ENCODE data around the gene CELSR1. TPM values are rescaled to one million over a fixed set of nuclear protein-coding genes. Genes with fewer than 3 reads are reported as not detected.

CELSR1 gene
- total RNA-seq, 1 experiment from 2014 or later, result 14.2 TPM

DNA sequence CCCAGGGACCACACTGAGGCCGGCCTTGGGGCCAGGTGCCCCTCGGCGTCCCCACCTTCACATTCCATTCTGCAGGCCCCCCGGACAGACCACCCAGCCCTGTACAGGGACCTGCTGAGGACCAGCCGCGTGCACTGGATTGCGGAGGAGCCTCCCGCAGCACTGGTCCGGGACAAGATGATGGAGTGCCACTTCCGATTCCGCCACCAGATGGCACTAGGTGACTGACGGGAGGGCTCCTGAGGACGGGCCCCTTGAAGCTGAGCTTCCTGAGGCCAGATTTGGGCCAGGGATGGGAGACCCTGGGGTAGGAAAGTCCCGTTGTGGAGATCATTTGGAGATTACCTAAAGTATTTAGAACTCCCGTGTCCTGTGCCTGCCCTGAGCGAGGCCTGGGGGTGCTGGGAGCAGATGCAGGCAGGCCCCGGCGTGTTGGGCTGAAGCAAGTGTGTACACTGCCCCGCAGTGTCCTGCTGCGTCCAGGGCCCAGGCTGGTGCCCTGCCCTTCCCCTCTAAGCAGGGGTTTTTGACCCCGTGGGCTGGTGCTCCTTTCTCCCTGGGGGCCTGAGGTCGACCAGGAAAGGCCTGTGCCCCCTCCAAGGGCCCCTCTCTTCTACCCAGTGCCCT lies 181.9 kb downstream of the CELSR1 start:
- Histone ChIP-seq H3K4me3 (ENCODE audit: low read length) (no peak overlapping the region), H3K27me3 (ENCODE audit: low read length) (no peaks in the 10 kb centered on the region), H3K4me2 (ENCODE audit: low read length) (no peak overlapping the region), H3K9ac (ENCODE audit: low read length) (no peak overlapping the region), H3K4me1 (ENCODE audit: insufficient read depth, low read length) (peaks cover 4% of the 10 kb centered on the region; the same call in 1 of the 2 replicates), H3K9me2 (replicated peaks; ENCODE audit: low read length) (no peaks in the 10 kb centered on the region), H3K36me3 (ENCODE audit: low read depth, low read length) (peaks cover 15% of the 10 kb centered on the region), H3K27ac (ENCODE audit: low read length) (no peak overlapping the region), H2AFZ (ENCODE audit: low read length) (no peak overlapping the region), H3F3A (ENCODE audit: low read length, unreplicated experiment) (no peaks in the 10 kb centered on the region), H4K20me1 (ENCODE audit: low read length) (no peaks in the 10 kb centered on the region), H3K9me3 (ENCODE audit: low read length) (no peaks in the 10 kb centered on the region), H3K79me2 (ENCODE audit: low read length) (no peaks in the 10 kb centered on the region)
- ATAC-seq, result peak; percentile 54
- ChIA-PET CTCF (interaction anchor here (0.5 to 1.0 kb wide), 2 partner anchors 107 to 186 kb away, joined by 3 to 6 read pairs; no protein-coding TSS in a partner anchor), POLR2A (ENCODE audit: unreplicated experiment) (no interaction called here)
- TF ChIP-seq, protein P1, sequence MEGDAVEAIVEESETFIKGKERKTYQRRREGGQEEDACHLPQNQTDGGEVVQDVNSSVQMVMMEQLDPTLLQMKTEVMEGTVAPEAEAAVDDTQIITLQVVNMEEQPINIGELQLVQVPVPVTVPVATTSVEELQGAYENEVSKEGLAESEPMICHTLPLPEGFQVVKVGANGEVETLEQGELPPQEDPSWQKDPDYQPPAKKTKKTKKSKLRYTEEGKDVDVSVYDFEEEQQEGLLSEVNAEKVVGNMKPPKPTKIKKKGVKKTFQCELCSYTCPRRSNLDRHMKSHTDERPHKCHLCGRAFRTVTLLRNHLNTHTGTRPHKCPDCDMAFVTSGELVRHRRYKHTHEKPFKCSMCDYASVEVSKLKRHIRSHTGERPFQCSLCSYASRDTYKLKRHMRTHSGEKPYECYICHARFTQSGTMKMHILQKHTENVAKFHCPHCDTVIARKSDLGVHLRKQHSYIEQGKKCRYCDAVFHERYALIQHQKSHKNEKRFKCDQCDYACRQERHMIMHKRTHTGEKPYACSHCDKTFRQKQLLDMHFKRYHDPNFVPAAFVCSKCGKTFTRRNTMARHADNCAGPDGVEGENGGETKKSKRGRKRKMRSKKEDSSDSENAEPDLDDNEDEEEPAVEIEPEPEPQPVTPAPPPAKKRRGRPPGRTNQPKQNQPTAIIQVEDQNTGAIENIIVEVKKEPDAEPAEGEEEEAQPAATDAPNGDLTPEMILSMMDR (conservative IDR thresholded peaks at IDR 0.05; ENCODE audit: low read depth, low read length), result peak; percentile 76
- no peak for TF ChIP-seq EZH2 (IDR thresholded peaks at IDR 0.05; ENCODE audit: low read length, unreplicated experiment)
- intact Hi-C loops (cut with micrococcal nuclease), result no loop called here
- peak; percentile 67 for DNase-seq
- BruUV-seq (replicated peaks), result no TSS peak

DNA sequence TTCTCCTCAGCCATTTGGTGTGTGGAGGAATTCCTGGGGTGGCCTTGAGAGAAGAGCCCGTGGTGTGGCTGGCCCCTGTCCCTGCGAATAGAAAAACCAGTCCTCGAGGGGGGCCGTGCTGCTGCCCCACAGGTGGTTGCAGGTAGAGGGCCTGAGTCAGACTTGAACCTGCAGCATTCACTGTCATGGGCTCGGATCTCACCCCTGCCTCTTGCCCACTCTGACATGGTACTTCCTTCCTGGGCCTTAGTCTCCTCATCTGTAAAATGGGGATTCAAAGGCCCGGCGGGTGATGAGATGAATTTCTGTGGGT lies 182.5 kb downstream of the CELSR1 start:
- peaks cover 16% of the 10 kb centered on the region for H3K36me3 ChIP-seq (ENCODE audit: low read depth, low read length)
- H3K79me2 ChIP-seq (ENCODE audit: low read length), result no peaks in the 10 kb centered on the region
- H3K9me3 ChIP-seq (ENCODE audit: low read length), result no peaks in the 10 kb centered on the region
- peaks cover 4% of the 10 kb centered on the region; the same call in 1 of the 2 replicates for H3K4me1 ChIP-seq (ENCODE audit: insufficient read depth, low read length)
- intact Hi-C loops (cut with micrococcal nuclease), result no loop called here
- H3K4me3 ChIP-seq (ENCODE audit: low read length), result no peak overlapping the region
- H3K9me2 ChIP-seq (replicated peaks; ENCODE audit: low read length), result no peaks in the 10 kb centered on the region
- H3F3A ChIP-seq (ENCODE audit: low read length, unreplicated experiment), result no peaks in the 10 kb centered on the region
- no peak overlapping the region for H2AFZ ChIP-seq (ENCODE audit: low read length)
- TF ChIP-seq EZH2phosphoT487 (IDR thresholded peaks at IDR 0.05; ENCODE audit: borderline replicate concordance, low read length) (no peak), EZH2 (IDR thresholded peaks at IDR 0.05; ENCODE audit: low read length, unreplicated experiment) (no peak)
- TF ChIP-seq, protein P1 (conservative IDR thresholded peaks at IDR 0.05; ENCODE audit: low read depth, low read length), result no peak
- ATAC-seq (no peak), DNase-seq (no peak)
- no peak overlapping the region for H3K4me2 ChIP-seq (ENCODE audit: low read length)
- ChIA-PET POLR2A (ENCODE audit: unreplicated experiment) (no interaction called here), CTCF (interaction anchor here (1.0 kb wide), 1 partner anchor 187 kb away, joined by 3 read pairs; no protein-coding TSS in a partner anchor)
- H3K27me3 ChIP-seq (ENCODE audit: low read length), result no peaks in the 10 kb centered on the region
- H3K9ac ChIP-seq (ENCODE audit: low read length), result no peak overlapping the region
- H4K20me1 ChIP-seq (ENCODE audit: low read length), result no peaks in the 10 kb centered on the region
- H3K27ac ChIP-seq (ENCODE audit: low read length), result no peak overlapping the region
- BruUV-seq (replicated peaks), result no TSS peak

DNA sequence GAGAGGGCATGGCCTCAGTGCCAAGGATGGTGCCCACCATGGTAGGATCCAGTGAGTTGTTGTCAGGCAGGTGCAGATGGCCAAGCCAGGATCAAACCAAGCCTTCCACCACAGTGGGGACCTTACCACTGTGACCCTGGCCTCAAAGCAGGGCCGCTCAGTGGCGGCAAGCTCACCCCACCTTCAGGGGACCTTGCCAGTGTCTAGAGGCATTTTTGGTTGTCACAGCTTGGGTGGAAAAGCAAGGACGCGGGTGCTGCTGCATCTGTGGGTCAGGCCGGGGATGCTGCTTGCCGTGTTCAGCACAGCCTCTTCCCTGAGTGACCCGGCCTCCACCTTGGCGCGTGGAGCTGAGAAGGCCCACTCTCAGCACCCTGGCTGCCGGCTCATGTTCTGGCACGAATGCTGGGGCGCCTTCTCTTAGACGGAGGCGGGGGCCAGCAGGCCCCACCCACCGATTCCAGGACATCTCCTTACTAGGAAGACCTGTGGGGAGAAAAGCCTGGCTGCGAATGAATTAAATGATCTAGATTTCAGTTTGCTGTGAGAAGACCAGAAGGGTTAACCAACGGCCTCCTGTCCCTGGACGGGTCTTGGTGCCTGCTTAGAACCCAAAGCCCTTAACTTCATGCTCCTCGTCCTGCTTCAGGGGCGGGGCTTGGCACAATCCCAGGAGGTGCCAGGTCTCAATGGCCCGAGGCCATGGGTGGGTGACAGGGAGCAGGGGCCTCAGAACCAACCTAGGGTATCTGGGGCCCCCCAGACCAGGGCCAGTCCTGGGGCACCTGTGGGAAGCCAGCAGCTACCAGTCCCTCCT lies 183.0 kb downstream of the CELSR1 start:
- ATAC-seq, result no peak

More for the DNA sequence above, 183.0 kb downstream of the CELSR1 start:
- no peaks in the 10 kb centered on the region for H4K20me1 ChIP-seq (ENCODE audit: low read length)
- no peaks in the 10 kb centered on the region for H3K9me2 ChIP-seq (replicated peaks; ENCODE audit: low read length)
- TF ChIP-seq EZH2phosphoT487 (IDR thresholded peaks at IDR 0.05; ENCODE audit: borderline replicate concordance, low read length) (no peak), EZH2 (IDR thresholded peaks at IDR 0.05; ENCODE audit: low read length, unreplicated experiment) (no peak)
- TF ChIP-seq, protein P1 (conservative IDR thresholded peaks at IDR 0.05; ENCODE audit: low read depth, low read length), result no peak
- no peaks in the 10 kb centered on the region for H3K27me3 ChIP-seq (ENCODE audit: low read length)
- H3K4me3 ChIP-seq (ENCODE audit: low read length), result no peak overlapping the region
- H3K27ac ChIP-seq (ENCODE audit: low read length), result no peak overlapping the region
- no peaks in the 10 kb centered on the region for H3F3A ChIP-seq (ENCODE audit: low read length, unreplicated experiment)
- ChIA-PET CTCF (no interaction called here), POLR2A (ENCODE audit: unreplicated experiment) (no interaction called here)
- no peak overlapping the region for H3K4me2 ChIP-seq (ENCODE audit: low read length)
- no peak for DNase-seq
- peaks cover 19% of the 10 kb centered on the region for H3K36me3 ChIP-seq (ENCODE audit: low read depth, low read length)
- no peak overlapping the region for H3K9ac ChIP-seq (ENCODE audit: low read length)
- no peaks in the 10 kb centered on the region for H3K79me2 ChIP-seq (ENCODE audit: low read length)
- no TSS peak for BruUV-seq (replicated peaks)
- intact Hi-C loops (cut with micrococcal nuclease), result no loop called here
- no peak overlapping the region for H2AFZ ChIP-seq (ENCODE audit: low read length)
- no peaks in the 10 kb centered on the region for H3K9me3 ChIP-seq (ENCODE audit: low read length)
- H3K4me1 ChIP-seq (ENCODE audit: insufficient read depth, low read length), result peaks cover 4% of the 10 kb centered on the region; the same call in 1 of the 2 replicates

Measured in PC-3 (cell line).